ENCODE measurements around the gene SLC38A2.

GRCh38 chr12:46332260-46332659 is 40.3 kb downstream of the SLC38A2 start:
- TF ChIP-seq CTCF (IDR thresholded peaks at IDR 0.05) (no peak), POLR2A (IDR thresholded peaks at IDR 0.05) (no peak), EP300 (IDR thresholded peaks at IDR 0.05) (no peak)

All from tibial nerve (tissue), 4 donors.